Peyer's patch (tissue), 4 donors: ENCODE data around the gene FKBP8. TPM values are rescaled to one million over a fixed set of nuclear protein-coding genes. Genes with fewer than 3 reads are reported as not detected.
"Not testable (repeated sequence)": the region's sequence is repeated elsewhere in the genome, so short reads cannot be mapped to it uniquely, and the experiment has no call there.

ENCODE experiments used
- DNase-seq, 3 donors: peaks; one replicate each; pipeline ENCODE4 v3.0.0-alpha.2; 2017 to 2019
- H3K27ac ChIP-seq, 4 donors: fragments of 200-600 bp; sonication (generic); one replicate each; pipeline ENCODE4 v1.5.1; 2016 to 2019
- H3K27me3 ChIP-seq, 2 donors: fragments of 200-600 bp; sonication (generic); one replicate each; pipeline ENCODE4 v1.5.1; 2019
- H3K36me3 ChIP-seq, 3 donors: fragments of 200-600 bp; sonication (generic); one replicate each; pipeline ENCODE4 v1.5.1; 2016 to 2019
- H3K4me1 ChIP-seq, 4 donors: fragments of 200-600 bp; sonication (generic); one replicate each; pipeline ENCODE4 v1.5.1; 2016 to 2019
- H3K4me3 ChIP-seq, 4 donors: fragments of 200-600 bp; sonication (generic); 1 replicate in 3 of 4; 2 replicates in 1 of 4; pipeline ENCODE4 v1.5.1; 2016 to 2019; ENCODE audit warnings: mild to moderate bottlenecking in 1 of 4
- H3K9me3 ChIP-seq, 4 donors: fragments of 200-600 bp; sonication (generic); one replicate each; pipeline ENCODE4 v1.5.1; 2016 to 2019; ENCODE audit warnings: mild to moderate bottlenecking in 1 of 4
- POLR2A ChIP-seq, 2 donors: fragments of 450-650 bp; IDR thresholded peaks; one replicate each; pipeline ENCODE4 v1.5.1; 2017; ENCODE audit warnings: antibody characterized with exemption in 2 of 2, mild to moderate bottlenecking in 2 of 2, moderate library complexity in 2 of 2
- total RNA-seq, 4 donors: library from RNA; depleted of rRNA; stranded (reverse); fragments of >200 nt; gene quantifications; one replicate each; pipeline ENCODE4 v1.1.0, GENCODE V29; 2016
- TF ChIP-seq, protein P1 (sequence below), 6 experiments: fragments of 450-650 bp in 4 of 6; fragments of 200-600 bp in 2 of 6; sonication (generic) in 1 of 6; IDR thresholded peaks; one replicate each; pipeline ENCODE4 v1.5.1; 2017 to 2019; ENCODE audit warnings: antibody characterized with exemption in 6 of 6, mild to moderate bottlenecking in 3 of 6, moderate library complexity in 1 of 6

FKBP8 gene
- total RNA-seq, 4 donors from 2014 or later: 231 to 333 (median 264) TPM

DNA sequence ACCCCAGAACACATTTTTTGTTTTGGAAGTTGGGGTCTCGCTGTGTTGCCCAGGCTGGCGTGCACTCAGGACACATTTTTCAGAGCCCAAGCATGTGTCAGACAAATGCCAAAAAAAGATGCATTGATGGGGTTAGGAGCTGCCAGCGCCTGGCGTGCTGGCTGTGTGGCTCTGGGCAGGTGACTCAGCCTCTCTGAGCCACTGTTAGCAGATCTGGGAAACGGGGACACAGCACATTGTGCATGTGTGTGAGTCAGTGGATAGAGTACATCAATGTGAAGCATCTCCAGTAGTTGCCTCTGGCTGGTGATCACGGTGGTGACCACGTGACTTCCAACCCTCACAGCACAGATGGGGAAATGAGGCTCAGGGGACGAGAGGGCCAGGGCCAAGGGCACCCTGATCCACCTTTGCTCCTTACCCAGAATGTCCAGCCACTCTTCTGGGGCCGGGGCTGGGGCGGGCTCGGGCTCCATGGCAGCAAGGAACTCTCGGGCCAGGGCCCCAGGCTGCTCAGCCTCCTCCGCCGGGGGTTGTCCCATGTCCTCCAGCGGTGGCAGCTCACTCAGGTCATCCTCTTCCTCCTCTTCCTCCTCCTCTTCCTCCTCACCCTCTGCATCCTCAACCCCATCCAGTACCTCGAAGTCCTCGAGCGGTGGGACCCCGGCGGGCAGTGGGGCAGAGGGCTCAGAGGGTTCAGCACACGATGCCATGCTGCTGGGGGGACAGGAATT lies 1.9 kb downstream of the FKBP8 start:
- H3K4me3 ChIP-seq: no peak overlapping the region
- peaks cover 0 to 45% (median 0%) of the 10 kb centered on the region in 3 donors for H3K36me3 ChIP-seq
- H3K4me1 ChIP-seq: peaks cover 0 to 17% (median 9%) of the 10 kb centered on the region in 4 donors
- DNase-seq: no peak
- H3K27ac ChIP-seq: no peak overlapping the region
- no peaks in the 10 kb centered on the region for H3K27me3 ChIP-seq
- H3K9me3 ChIP-seq: no peaks in the 10 kb centered on the region
- no peak for TF ChIP-seq POLR2A (IDR thresholded peaks at IDR 0.05)
- TF ChIP-seq, protein P1, sequence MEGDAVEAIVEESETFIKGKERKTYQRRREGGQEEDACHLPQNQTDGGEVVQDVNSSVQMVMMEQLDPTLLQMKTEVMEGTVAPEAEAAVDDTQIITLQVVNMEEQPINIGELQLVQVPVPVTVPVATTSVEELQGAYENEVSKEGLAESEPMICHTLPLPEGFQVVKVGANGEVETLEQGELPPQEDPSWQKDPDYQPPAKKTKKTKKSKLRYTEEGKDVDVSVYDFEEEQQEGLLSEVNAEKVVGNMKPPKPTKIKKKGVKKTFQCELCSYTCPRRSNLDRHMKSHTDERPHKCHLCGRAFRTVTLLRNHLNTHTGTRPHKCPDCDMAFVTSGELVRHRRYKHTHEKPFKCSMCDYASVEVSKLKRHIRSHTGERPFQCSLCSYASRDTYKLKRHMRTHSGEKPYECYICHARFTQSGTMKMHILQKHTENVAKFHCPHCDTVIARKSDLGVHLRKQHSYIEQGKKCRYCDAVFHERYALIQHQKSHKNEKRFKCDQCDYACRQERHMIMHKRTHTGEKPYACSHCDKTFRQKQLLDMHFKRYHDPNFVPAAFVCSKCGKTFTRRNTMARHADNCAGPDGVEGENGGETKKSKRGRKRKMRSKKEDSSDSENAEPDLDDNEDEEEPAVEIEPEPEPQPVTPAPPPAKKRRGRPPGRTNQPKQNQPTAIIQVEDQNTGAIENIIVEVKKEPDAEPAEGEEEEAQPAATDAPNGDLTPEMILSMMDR (IDR thresholded peaks at IDR 0.05): no peak

DNA sequence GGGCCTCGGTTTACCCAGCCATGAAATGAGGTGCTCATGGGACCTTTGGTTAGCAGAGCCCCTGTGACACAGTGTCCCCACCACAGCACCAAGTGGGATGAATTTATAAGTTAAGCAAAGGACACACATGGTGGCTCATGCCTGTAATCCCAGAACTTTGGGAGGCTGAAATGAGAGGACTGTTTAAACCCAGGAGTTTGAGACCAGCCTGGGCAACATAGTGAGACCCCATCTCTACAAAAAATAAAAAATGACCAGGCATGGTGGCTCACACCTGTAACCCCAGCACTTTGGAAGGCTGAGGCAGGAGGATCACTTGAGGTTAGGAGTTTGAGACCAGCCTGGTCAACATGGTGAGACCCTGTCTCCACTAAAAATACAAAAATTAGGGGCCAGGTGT lies 3.2 kb downstream of the FKBP8 start:
- not testable (repeated sequence) for DNase-seq

DNA sequence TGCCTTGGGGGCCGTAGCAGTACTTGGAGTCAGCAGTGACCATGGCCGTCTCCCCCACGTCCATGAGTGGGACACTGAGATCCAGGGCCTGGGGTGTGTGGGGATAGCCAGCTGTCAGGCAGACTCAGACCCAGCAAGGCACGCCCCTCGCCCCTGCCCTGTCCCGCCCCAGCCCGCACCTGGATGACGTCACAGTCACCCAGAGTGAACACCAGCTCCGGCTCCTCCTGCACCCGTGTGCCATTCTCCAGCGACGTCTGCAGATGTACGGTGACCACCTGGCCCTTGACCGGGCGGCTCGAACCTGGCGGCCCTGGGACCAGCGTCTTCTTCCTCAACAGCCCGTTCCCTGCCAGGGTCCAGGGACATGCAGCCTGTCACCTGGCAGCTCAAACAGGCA lies 4.0 kb downstream of the FKBP8 start:
- Histone ChIP-seq H3K36me3 (peaks cover 0 to 60% (median 0%) of the 10 kb centered on the region in 3 donors), H3K27me3 (no peaks in the 10 kb centered on the region), H3K4me3 (no peak overlapping the region), H3K27ac (no peak overlapping the region), H3K9me3 (no peaks in the 10 kb centered on the region), H3K4me1 (peaks cover 0 to 17% (median 9%) of the 10 kb centered on the region in 4 donors)
- DNase-seq: no peak
- TF ChIP-seq, protein P1 (IDR thresholded peaks at IDR 0.05): no peak
- TF ChIP-seq POLR2A (IDR thresholded peaks at IDR 0.05): no peak

More for the DNA sequence above, 3.2 kb downstream of the FKBP8 start:
- not testable (repeated sequence) for H3K27ac ChIP-seq, H3K27me3 ChIP-seq, H3K4me3 ChIP-seq, H3K9me3 ChIP-seq
- Histone ChIP-seq H3K4me1 (peaks cover 0 to 17% (median 9%) of the 10 kb centered on the region in 4 donors), H3K36me3 (peaks cover 0 to 58% (median 0%) of the 10 kb centered on the region in 3 donors)

DNA sequence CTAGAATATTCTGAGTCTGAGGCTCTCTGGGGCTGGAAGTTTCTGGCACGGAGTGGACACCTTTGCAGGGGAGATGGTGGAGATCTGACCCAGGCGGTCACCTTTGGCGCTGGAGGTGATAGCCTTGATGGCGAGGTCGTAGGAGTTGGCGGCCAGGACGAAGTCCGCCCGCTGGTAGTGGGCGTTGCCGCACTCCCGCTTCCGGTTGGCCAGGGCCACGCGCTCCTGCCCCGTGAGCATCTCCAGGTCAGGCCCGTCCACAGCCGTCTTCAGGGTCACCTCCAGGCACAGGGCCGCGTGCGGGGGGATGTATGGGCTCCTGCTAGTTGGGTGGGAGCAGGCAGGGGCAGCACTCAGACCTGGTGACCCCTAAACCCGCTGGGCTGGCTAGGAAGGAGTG lies 5.3 kb downstream of the FKBP8 start:
- no peaks in the 10 kb centered on the region for H3K9me3 ChIP-seq
- H3K27ac ChIP-seq: no peak overlapping the region
- DNase-seq: no peak
- no peak overlapping the region for H3K4me3 ChIP-seq
- H3K27me3 ChIP-seq: no peaks in the 10 kb centered on the region
- peaks cover 0 to 11% (median 6%) of the 10 kb centered on the region in 4 donors for H3K4me1 ChIP-seq
- TF ChIP-seq POLR2A (IDR thresholded peaks at IDR 0.05): no peak
- TF ChIP-seq, protein P1 (IDR thresholded peaks at IDR 0.05): no peak
- H3K36me3 ChIP-seq: peaks cover 0 to 67% (median 0%) of the 10 kb centered on the region in 3 donors

DNA sequence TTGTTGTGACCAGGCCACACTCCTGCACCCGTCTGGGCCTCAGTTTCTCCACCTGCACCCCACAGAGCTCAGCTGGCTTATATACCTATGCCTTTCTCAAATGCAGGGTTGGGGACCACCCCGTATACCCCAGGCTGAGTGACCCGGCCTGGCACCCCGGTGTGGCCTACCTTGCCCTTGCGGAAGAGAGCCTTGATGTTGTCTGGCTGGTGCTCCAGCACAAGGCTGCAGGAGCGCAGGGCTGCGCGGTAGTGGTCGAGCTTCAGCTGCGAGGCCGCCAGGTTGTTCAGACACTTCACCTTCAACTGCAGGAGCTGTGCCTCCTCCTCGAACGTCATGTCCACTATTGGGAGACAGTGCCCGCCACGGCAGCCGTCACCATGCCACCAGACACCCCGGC lies 5.9 kb downstream of the FKBP8 start:
- H3K36me3 ChIP-seq: peaks cover 0 to 74% (median 0%) of the 10 kb centered on the region in 3 donors
- no peaks in the 10 kb centered on the region for H3K27me3 ChIP-seq
- TF ChIP-seq, protein P1 (IDR thresholded peaks at IDR 0.05): no peak
- no peak for TF ChIP-seq POLR2A (IDR thresholded peaks at IDR 0.05)
- H3K4me3 ChIP-seq: no peak overlapping the region
- no peak for DNase-seq
- no peak overlapping the region for H3K27ac ChIP-seq
- H3K4me1 ChIP-seq: peaks cover 0 to 9% (median 6%) of the 10 kb centered on the region in 4 donors
- H3K9me3 ChIP-seq: no peaks in the 10 kb centered on the region

DNA sequence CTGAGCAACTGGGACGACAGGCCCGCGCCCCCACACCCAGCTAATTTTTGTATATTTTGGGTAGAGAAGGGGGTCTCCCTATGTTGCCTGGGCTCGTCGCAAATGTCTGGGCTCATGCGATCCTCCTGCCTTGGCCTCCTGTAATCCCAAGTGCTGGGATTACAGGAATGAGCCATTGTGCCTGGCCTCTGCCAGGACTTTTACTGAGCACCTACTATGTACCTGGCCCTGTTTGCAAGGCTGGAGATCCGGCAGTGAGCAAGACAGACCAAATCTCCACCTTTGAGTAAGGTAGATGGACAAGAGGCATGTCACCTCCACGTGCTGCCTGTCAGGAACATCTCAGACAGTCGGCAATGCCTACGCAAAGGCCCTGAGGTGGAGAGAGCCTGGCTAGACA lies 6.9 kb downstream of the FKBP8 start:
- Histone ChIP-seq H3K4me3 (no peak overlapping the region), H3K4me1 (no peaks in the 10 kb centered on the region), H3K27ac (no peak overlapping the region), H3K27me3 (no peaks in the 10 kb centered on the region), H3K36me3 (peaks cover 0 to 81% (median 0%) of the 10 kb centered on the region in 3 donors), H3K9me3 (no peaks in the 10 kb centered on the region)
- TF ChIP-seq POLR2A (IDR thresholded peaks at IDR 0.05): no peak
- TF ChIP-seq, protein P1 (IDR thresholded peaks at IDR 0.05): no peak
- DNase-seq: no peak
